H1 (cell line): ENCODE measurements around the gene FOXQ1. TPM values are rescaled to one million over a fixed set of nuclear protein-coding genes. Genes with fewer than 3 reads are reported as not detected.

ENCODE experiments used
- CTCF ChIA-PET: fragments of 300-600 bp; sonication (Branson Sonifier 250); formaldehyde crosslinking; loops from one replicate; lab custom pipeline; 2021; ENCODE audit not compliant: partially characterized antibody; lab: Charles Lee
- POLR2A ChIA-PET: fragments of 300-600 bp; sonication (Branson Sonifier 250); formaldehyde crosslinking; loops from one replicate; lab custom pipeline; 2021; ENCODE audit warnings: inconsistent platforms; ENCODE audit not compliant: partially characterized antibody; lab: Charles Lee
- DNase-seq, 2 experiments: peaks; one replicate each; pipeline versions ENCODE4 v3.0.0 to v3.0.0-alpha.2; 2010 to 2022; ENCODE audit warnings: low spot score in 2 of 2, low read depth in 1 of 2, mixed read lengths in 1 of 2
- FAIRE-seq: peaks from 2 replicates; lab custom pipeline; 2011; peaks lifted over from hg19 to GRCh38; lab: Jason Lieb, UNC
- H2AFZ ChIP-seq: 2 replicates; pipeline ENCODE4 v1.8.1; 2012; ENCODE audit warnings: low read length, inconsistent platforms
- H2AK5ac ChIP-seq: 2 replicates; pipeline ENCODE4 v1.6.1; 2013; ENCODE audit warnings: low read depth, low read length
- H2BK120ac ChIP-seq: replicated peaks from 2 replicates; pipeline ENCODE3; 2013; ENCODE audit warnings: low read depth, low read length, inconsistent platforms
- H2BK12ac ChIP-seq: 2 replicates; pipeline ENCODE4 v1.6.1; 2013; ENCODE audit warnings: low read depth, low read length
- H2BK15ac ChIP-seq: 2 replicates; pipeline ENCODE4 v1.6.1; 2013; ENCODE audit warnings: low read length
- H2BK20ac ChIP-seq: 2 replicates; pipeline ENCODE4 v1.6.1; 2013; ENCODE audit warnings: low read length
- H2BK5ac ChIP-seq: 2 replicates; pipeline ENCODE4 v1.6.1; 2013; ENCODE audit warnings: low read depth, low read length
- H3K14ac ChIP-seq: 2 replicates; pipeline ENCODE4 v1.6.1; 2013; ENCODE audit warnings: inconsistent platforms; ENCODE audit not compliant: insufficient read length
- H3K18ac ChIP-seq: 2 replicates; pipeline ENCODE4 v1.6.1; 2013; ENCODE audit warnings: low read length; ENCODE audit errors: extremely low read depth
- H3K23ac ChIP-seq: 2 replicates; pipeline ENCODE4 v1.6.1; 2013; ENCODE audit warnings: inconsistent platforms; ENCODE audit not compliant: insufficient read length
- H3K23me2 ChIP-seq: 2 replicates; pipeline ENCODE4 v1.6.1; 2013; ENCODE audit warnings: low read depth, low read length
- H3K27ac ChIP-seq: 2 replicates; pipeline ENCODE4 v1.6.1; 2011; ENCODE audit warnings: low read depth, low read length, inconsistent platforms
- H3K27me3 ChIP-seq, 4 experiments: replicated peaks in 1 of 4; 1 replicate in 1 of 4; 2 replicates in 3 of 4; pipeline versions ENCODE4 v1.6.1 to v1.8.1; 2011 to 2013; ENCODE audit warnings: low read length in 3 of 4, mild to moderate bottlenecking in 3 of 4, inconsistent platforms in 2 of 4, mixed read lengths in 2 of 4, moderate library complexity in 1 of 4; ENCODE audit not compliant: control insufficient read depth in 3 of 4, insufficient read depth in 3 of 4; ENCODE audit errors: extremely low read depth in 1 of 4
- H3K36me3 ChIP-seq, 4 experiments: 2 replicates each; pipeline versions ENCODE4 v1.6.1 to v1.8.1; 2011 to 2013; ENCODE audit warnings: mild to moderate bottlenecking in 4 of 4, low read length in 3 of 4, moderate library complexity in 2 of 4, control low read depth in 1 of 4, inconsistent platforms in 1 of 4; ENCODE audit not compliant: insufficient read depth in 4 of 4, control insufficient read depth in 2 of 4
- H3K4ac ChIP-seq: replicated peaks from 2 replicates; pipeline ENCODE3; 2013; ENCODE audit warnings: low read length, low read depth, mixed read lengths, inconsistent platforms; ENCODE audit not compliant: insufficient read length
- H3K4me1 ChIP-seq, 4 experiments: replicated peaks in 1 of 4; 1 replicate in 1 of 4; 2 replicates in 3 of 4; pipeline versions ENCODE4 v1.6.1 to v1.8.1; 2011 to 2013; ENCODE audit warnings: low read length in 3 of 4, inconsistent platforms in 2 of 4, mixed read lengths in 1 of 4; ENCODE audit not compliant: insufficient read depth in 4 of 4, control insufficient read depth in 3 of 4
- H3K4me2 ChIP-seq, 2 experiments: 2 replicates each; pipeline versions ENCODE4 v1.6.1 to v1.8.1; 2011 to 2013; ENCODE audit warnings: low read depth in 2 of 2, low read length in 2 of 2, control low read depth in 1 of 2, inconsistent platforms in 1 of 2, mild to moderate bottlenecking in 1 of 2; ENCODE audit not compliant: insufficient read depth in 1 of 2
- H3K4me3 ChIP-seq, 4 experiments: fragments of 200-600, 300-600 bp in 1 of 4; sonication (generic), shearing (Covaris generic), sonication (Bioruptor Twin) in 1 of 4; 2 replicates each; pipeline versions ENCODE4 v1.5.1 to v1.8.1; 2011 to 2016; ENCODE audit warnings: low read length in 4 of 4, low read depth in 3 of 4, control low read depth in 2 of 4, inconsistent platforms in 2 of 4, mild to moderate bottlenecking in 2 of 4, mixed read lengths in 1 of 4, moderate library complexity in 1 of 4; ENCODE audit not compliant: insufficient read depth in 2 of 4; ENCODE audit errors: extremely low read depth in 1 of 4
- H3K56ac ChIP-seq: replicated peaks from 2 replicates; pipeline ENCODE3; 2013; ENCODE audit warnings: low read depth, mild to moderate bottlenecking, mixed read lengths, low read length, inconsistent platforms; ENCODE audit not compliant: insufficient read length
- H3K79me1 ChIP-seq: 2 replicates; pipeline ENCODE4 v1.6.1; 2013; ENCODE audit warnings: low read depth, low read length, control low read depth
- H3K79me2 ChIP-seq, 2 experiments: 2 replicates each; pipeline versions ENCODE4 v1.6.1 to v1.8.1; 2012 to 2013; ENCODE audit warnings: low read length in 2 of 2, mild to moderate bottlenecking in 2 of 2, inconsistent platforms in 1 of 2; ENCODE audit not compliant: insufficient read depth in 2 of 2, control insufficient read depth in 1 of 2
- H3K9ac ChIP-seq, 4 experiments: replicated peaks in 1 of 4; 1 replicate in 1 of 4; 2 replicates in 3 of 4; pipeline versions ENCODE4 v1.6.1 to v1.8.1; 2011 to 2013; ENCODE audit warnings: low read depth in 3 of 4, low read length in 3 of 4, control low read depth in 2 of 4, mild to moderate bottlenecking in 2 of 4, moderate library complexity in 2 of 4, inconsistent platforms in 1 of 4; ENCODE audit errors: extremely low read depth in 1 of 4
- H3K9me3 ChIP-seq, 2 experiments: 2 replicates each; pipeline versions ENCODE4 v1.6.1 to v1.8.1; 2012 to 2013; ENCODE audit warnings: mild to moderate bottlenecking in 2 of 2, moderate library complexity in 2 of 2, control low read depth in 1 of 2, inconsistent platforms in 1 of 2, low read depth in 1 of 2, low read length in 1 of 2, mixed read lengths in 1 of 2; ENCODE audit not compliant: insufficient read depth in 2 of 2
- H4K20me1 ChIP-seq, 2 experiments: replicated peaks in 1 of 2; 2 replicates each; pipeline versions ENCODE3 to v1.8.1; 2011 to 2013; ENCODE audit warnings: inconsistent platforms in 2 of 2, low read length in 2 of 2, mild to moderate bottlenecking in 1 of 2; ENCODE audit not compliant: insufficient read depth in 2 of 2, control insufficient read depth in 1 of 2
- H4K5ac ChIP-seq: 2 replicates; pipeline ENCODE4 v1.6.1; 2013; ENCODE audit warnings: low read length, low read depth, mixed read lengths, inconsistent platforms; ENCODE audit not compliant: insufficient read length
- H4K8ac ChIP-seq: 2 replicates; pipeline ENCODE4 v1.8.0; 2013; ENCODE audit warnings: mild to moderate bottlenecking, moderate library complexity, low read length, inconsistent platforms; ENCODE audit not compliant: insufficient read depth; ENCODE audit errors: extremely low read depth
- H4K91ac ChIP-seq: replicated peaks from 2 replicates; pipeline ENCODE3; 2013; ENCODE audit warnings: low read length, mixed read lengths, inconsistent platforms; ENCODE audit not compliant: insufficient read length
- BACH1 ChIP-seq: IDR thresholded peaks from 2 replicates; pipeline ENCODE4 v1.6.1; 2012; ENCODE audit warnings: low read length, improper control_type of control experiment
- JUND ChIP-seq: IDR thresholded peaks from 2 replicates; pipeline ENCODE4 v1.6.1; 2011; ENCODE audit warnings: mild to moderate bottlenecking, improper control_type of control experiment, low read length
- MAFK ChIP-seq: IDR thresholded peaks from 2 replicates; pipeline ENCODE4 v1.6.1; 2012; ENCODE audit warnings: low read depth, mild to moderate bottlenecking, improper control_type of control experiment, low read length
- NANOG ChIP-seq: IDR thresholded peaks from 2 replicates; pipeline ENCODE4 v1.6.1; 2011; ENCODE audit warnings: low read length, low read depth, mild to moderate bottlenecking, inconsistent platforms; ENCODE audit not compliant: insufficient read depth, poor library complexity, severe bottlenecking
- YY1 ChIP-seq: IDR thresholded peaks from 2 replicates; pipeline ENCODE4 v1.6.1; 2011; ENCODE audit warnings: low read depth, mild to moderate bottlenecking, low read length
- WGBS, 2 experiments: shearing (Covaris generic) in 1 of 2; methylation state at CpG; one replicate each; pipeline versions ENCODE4 v1.1.6 to v1.1.7; 2013 to 2015; ENCODE audit warnings: low lambda C conversion rate in 2 of 2, mixed read lengths in 2 of 2, inconsistent platforms in 1 of 2, low coverage in 1 of 2, missing lambda C conversion rate in 1 of 2; ENCODE audit not compliant: insufficient replicate concordance in 2 of 2, insufficient coverage in 1 of 2, insufficient read length in 1 of 2; ENCODE audit errors: extremely low coverage in 1 of 2, missing lambda C conversion rate in 1 of 2; 5-methylcytosine and 5-hydroxymethylcytosine counted together
- polyA plus RNA-seq, 7 experiments: library from polyadenylated mRNA; depleted of rRNA in 3 of 7; stranded (reverse) in 5 of 7; unstranded in 2 of 7; fragments of >200 nt in 5 of 7; fragments of 200-250 nt in 2 of 7; gene quantifications; 1 replicate in 5 of 7; 2 replicates in 1 of 7; 4 replicates in 1 of 7; pipeline versions ENCODE4 v1.2.1 to v1.2.3, GENCODE V29; 2011 to 2013; ENCODE audit warnings: missing spikeins in 2 of 7, mixed read lengths in 2 of 7
- total RNA-seq: library from RNA; stranded (reverse); fragmentation: NEBNext Ultra II Directional; extraction: Animal tissue kit (Norgen Biotek cat#: 25700); gene quantifications from 2 replicates; pipeline ENCODE4 v1.2.1, GENCODE V29; 2021
- TF ChIP-seq, protein P1 (sequence below), 3 experiments: IDR thresholded peaks; 1 replicate in 2 of 3; 2 replicates in 1 of 3; pipeline versions ENCODE4 v1.5.1 to v1.6.1; 2011; ENCODE audit warnings: low read length in 3 of 3, mild to moderate bottlenecking in 3 of 3, inconsistent platforms in 2 of 3, low read depth in 1 of 3, moderate library complexity in 1 of 3; ENCODE audit not compliant: insufficient read depth in 1 of 3; ENCODE audit errors: control extremely low read depth in 1 of 3

FOXQ1 gene
- total and polyA plus RNA-seq, 2 of the 8 experiments (the other 6 are each of a cell fraction or from before 2014, with no cell fraction given) = 0.03 TPM; not detected in 1

DNA sequence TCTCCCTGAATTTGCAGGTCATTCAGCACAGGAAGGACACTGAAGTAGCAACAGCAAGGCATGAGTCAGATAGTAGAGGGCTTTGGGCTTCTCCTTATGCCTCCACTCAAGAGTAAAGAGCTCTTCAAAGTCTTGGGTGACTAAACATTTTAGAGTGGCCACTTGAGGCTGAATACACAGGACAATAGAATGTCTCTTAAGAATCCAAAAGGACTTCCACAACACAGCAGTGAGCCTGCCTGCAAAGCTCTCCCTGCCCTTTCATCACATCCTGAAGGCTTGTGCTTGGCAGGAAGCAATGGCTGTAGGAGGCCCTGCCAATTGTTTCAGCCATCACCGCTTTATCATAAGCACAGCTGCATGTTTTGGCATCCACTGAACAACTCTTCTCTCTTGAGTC lies 36.8 kb downstream of the FOXQ1 start:
- no peak overlapping the region for H2BK120ac ChIP-seq
- DNase-seq = no peak
- no peak overlapping the region for H3K23ac ChIP-seq
- no peak overlapping the region for H3K9ac ChIP-seq
- TF ChIP-seq, protein P1, sequence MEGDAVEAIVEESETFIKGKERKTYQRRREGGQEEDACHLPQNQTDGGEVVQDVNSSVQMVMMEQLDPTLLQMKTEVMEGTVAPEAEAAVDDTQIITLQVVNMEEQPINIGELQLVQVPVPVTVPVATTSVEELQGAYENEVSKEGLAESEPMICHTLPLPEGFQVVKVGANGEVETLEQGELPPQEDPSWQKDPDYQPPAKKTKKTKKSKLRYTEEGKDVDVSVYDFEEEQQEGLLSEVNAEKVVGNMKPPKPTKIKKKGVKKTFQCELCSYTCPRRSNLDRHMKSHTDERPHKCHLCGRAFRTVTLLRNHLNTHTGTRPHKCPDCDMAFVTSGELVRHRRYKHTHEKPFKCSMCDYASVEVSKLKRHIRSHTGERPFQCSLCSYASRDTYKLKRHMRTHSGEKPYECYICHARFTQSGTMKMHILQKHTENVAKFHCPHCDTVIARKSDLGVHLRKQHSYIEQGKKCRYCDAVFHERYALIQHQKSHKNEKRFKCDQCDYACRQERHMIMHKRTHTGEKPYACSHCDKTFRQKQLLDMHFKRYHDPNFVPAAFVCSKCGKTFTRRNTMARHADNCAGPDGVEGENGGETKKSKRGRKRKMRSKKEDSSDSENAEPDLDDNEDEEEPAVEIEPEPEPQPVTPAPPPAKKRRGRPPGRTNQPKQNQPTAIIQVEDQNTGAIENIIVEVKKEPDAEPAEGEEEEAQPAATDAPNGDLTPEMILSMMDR (IDR thresholded peaks at IDR 0.05; ENCODE audit: control extremely low read depth in 1 of 3, insufficient read depth in 1 of 3, low read depth in 1 of 3, low read length in 3 of 3) = no peak
- TF ChIP-seq MAFK (no peak), YY1 (peak; percentile 34; the same call in 1 of the 2 replicates), BACH1 (peak; percentile 20; the same call in 1 of the 2 replicates), NANOG (peak; percentile 95), JUND (0 out of 2 replicates have a peak, but pooled peaks have one; percentile 16)
- peak overlapping the region; percentile 16; the same call in 1 of the 2 replicates for H3K27ac ChIP-seq
- no peak overlapping the region for H2AK5ac ChIP-seq
- H3K27me3 ChIP-seq = 0 out of 7 replicates have a peak, but pooled peaks cover 0 to 2% (median 0%) of the 10 kb centered on the region in 4 experiments
- H2BK20ac ChIP-seq = no peak overlapping the region; the same call in 1 of the 2 replicates
- peak; percentile 39 for FAIRE-seq
- H4K5ac ChIP-seq = no peak overlapping the region
- H3K4me3 ChIP-seq = no peak overlapping the region
- no peak overlapping the region for H3K56ac ChIP-seq
- no peaks in the 10 kb centered on the region for H4K20me1 ChIP-seq
- peak overlapping the region in 1 of 2 experiments; percentile 9; a peak in 2 of 4 replicates for H3K4me2 ChIP-seq
- H2BK15ac ChIP-seq = no peak overlapping the region
- H2BK5ac ChIP-seq = 0 out of 2 replicates have a peak overlapping the region, but pooled peaks have one; percentile 53
- no peaks in the 10 kb centered on the region for H3K79me1 ChIP-seq
- H3K14ac ChIP-seq = no peak overlapping the region
- no peak overlapping the region for H3K4ac ChIP-seq
- H2AFZ ChIP-seq = no peak overlapping the region
- POLR2A ChIA-PET = no interaction called here
- H3K23me2 ChIP-seq = no peaks in the 10 kb centered on the region
- no peak overlapping the region; the same call in 1 of the 2 replicates for H3K18ac ChIP-seq
- peaks cover 8 to 12% of the 10 kb centered on the region in 2 experiments; a peak in 2 of 4 replicates for H3K9me3 ChIP-seq
- H3K36me3 ChIP-seq = no peaks in the 10 kb centered on the region
- 57% methylated on average over 1 of the region's 1 CpG; no CpG with 5 or more reads in 1 of the 2 experiments for WGBS, 2 experiments
- no peak overlapping the region for H4K91ac ChIP-seq
- H3K79me2 ChIP-seq = no peaks in the 10 kb centered on the region
- peaks cover 3 to 7% (median 4%) of the 10 kb centered on the region in 4 experiments; a peak in 6 of 7 replicates for H3K4me1 ChIP-seq
- CTCF ChIA-PET = interaction anchor here (0.9 to 2.4 kb wide), 4 partner anchors 12 to 34 kb away, joined by 3 to 12 read pairs (median 4); no protein-coding TSS in a partner anchor
- H4K8ac ChIP-seq = no peak overlapping the region
- peak overlapping the region; percentile 30; the same call in 1 of the 2 replicates for H2BK12ac ChIP-seq
